ENCODE results near the gene MAP3K5. TPM values are rescaled to one million over a fixed set of nuclear protein-coding genes. Genes with fewer than 3 reads are reported as not detected.

Gene MAP3K5
- total RNA-seq, 2 experiments from 2014 or later, result 9.4 to 9.7 TPM

DNA sequence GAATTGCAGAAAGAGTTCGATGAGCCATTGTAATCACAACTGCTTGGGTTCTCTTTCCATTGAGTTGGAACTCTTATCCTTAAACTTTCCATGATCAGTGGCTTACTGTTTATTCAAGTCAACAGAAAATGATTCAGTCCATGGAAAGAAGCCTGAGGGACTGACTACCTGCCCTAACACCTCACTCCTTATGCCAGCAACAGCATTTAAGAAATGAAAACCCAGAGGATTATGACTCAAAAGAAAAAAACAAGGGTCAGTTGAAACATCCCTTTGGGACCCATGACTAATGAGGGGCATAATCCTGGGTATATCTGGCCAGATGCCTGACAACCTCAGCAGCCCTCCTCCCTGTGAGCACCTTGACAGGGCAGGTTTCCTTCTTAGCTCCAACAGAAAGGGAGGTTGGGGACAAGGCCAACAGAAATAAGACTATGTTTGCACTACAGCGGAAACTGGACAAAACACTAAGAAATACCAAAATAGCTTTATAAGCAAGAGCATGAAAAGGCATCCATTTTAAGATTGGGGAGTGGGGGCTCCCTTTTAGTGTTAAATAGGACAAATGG lies 106.7 kb downstream of the MAP3K5 start:
- no peak for DNase-seq
- Mint-ChIP-seq H3K4me1 (ENCODE audit: low read depth) (no peaks in the 10 kb centered on the region), H3K36me3 (ENCODE audit: low read depth) (peaks cover 14% of the 10 kb centered on the region), H3K4me3 (no peak overlapping the region), H3K27ac (no peak overlapping the region), H3K27me3 (ENCODE audit: low read depth) (no peaks in the 10 kb centered on the region), H3K9me3 (peaks cover 8% of the 10 kb centered on the region)
- CTCF ChIA-PET, result no interaction called here
- intact Hi-C loops (cut with micrococcal nuclease), result no loop called here

DNA sequence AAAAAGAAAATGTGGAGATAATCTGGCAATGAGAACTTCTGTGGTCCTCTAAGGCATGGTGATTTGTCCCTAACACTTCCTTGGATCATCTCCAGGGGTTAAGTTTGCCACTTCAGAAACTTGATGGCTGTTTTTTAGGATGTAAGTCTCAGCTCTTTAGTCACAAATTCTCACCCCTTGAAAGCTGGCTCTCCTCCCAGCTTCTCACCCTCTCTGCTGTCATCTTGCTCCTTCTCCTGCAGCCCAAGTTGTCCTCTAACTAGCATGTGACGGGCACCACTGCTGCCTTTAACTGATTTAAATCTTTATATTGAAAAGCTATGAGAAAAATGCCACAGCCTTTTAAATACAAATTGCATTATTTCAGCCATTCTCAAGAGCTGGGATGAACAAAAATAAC lies 107.8 kb downstream of the MAP3K5 start:
- DNase-seq, result no peak
- H3K36me3 Mint-ChIP-seq (ENCODE audit: low read depth), result peaks cover 13% of the 10 kb centered on the region
- no peaks in the 10 kb centered on the region for H3K4me1 Mint-ChIP-seq (ENCODE audit: low read depth)
- peaks cover 8% of the 10 kb centered on the region for H3K9me3 Mint-ChIP-seq
- H3K27ac Mint-ChIP-seq, result no peak overlapping the region
- CTCF ChIA-PET, result no interaction called here
- intact Hi-C loops (cut with micrococcal nuclease), result no loop called here
- H3K27me3 Mint-ChIP-seq (ENCODE audit: low read depth), result no peaks in the 10 kb centered on the region
- no peak overlapping the region for H3K4me3 Mint-ChIP-seq

DNA sequence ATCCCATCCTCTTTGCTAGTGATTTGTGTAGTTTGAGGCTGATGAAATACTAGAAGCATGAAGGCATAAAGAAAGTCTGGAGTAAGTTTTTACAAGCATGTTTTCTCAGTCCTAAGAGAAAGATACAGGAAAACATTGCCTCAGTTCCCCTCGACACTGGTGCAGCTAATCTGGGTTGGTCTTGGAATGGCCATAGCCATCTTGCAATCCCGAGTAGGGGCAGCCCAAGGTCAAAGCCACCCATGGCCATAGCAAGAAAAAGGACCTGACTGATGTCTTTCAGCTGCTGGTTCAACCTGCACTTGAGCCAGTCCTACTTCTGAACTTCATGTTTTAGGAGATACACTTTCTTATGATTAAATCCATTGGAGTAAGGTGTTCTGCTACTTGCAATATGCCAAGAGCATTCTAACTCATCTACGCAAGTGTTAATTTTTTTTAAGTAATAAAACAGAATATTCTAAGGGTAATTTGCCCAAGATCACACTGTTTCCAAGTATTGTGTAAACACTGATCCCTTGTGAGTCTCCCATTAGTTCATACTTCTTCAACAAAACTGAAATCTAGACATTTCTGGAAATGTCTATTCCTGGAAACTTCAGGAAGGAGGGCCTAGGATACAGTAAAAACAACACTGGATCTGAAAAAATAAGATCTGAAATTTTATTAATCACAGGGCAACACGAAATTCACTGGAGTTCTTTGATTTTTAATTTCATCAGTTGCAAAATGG lies 108.9 kb downstream of the MAP3K5 start:
- no peak for DNase-seq
- Mint-ChIP-seq H3K4me1 (ENCODE audit: low read depth) (no peaks in the 10 kb centered on the region), H3K36me3 (ENCODE audit: low read depth) (peaks cover 13% of the 10 kb centered on the region), H3K27me3 (ENCODE audit: low read depth) (no peaks in the 10 kb centered on the region), H3K9me3 (peaks cover 8% of the 10 kb centered on the region), H3K27ac (no peak overlapping the region), H3K4me3 (no peak overlapping the region)
- intact Hi-C loops (cut with micrococcal nuclease), result no loop called here
- CTCF ChIA-PET, result interaction anchor here (0.5 kb wide), 1 partner anchor 48 kb away, joined by 3 read pairs; no protein-coding TSS in a partner anchor

DNA sequence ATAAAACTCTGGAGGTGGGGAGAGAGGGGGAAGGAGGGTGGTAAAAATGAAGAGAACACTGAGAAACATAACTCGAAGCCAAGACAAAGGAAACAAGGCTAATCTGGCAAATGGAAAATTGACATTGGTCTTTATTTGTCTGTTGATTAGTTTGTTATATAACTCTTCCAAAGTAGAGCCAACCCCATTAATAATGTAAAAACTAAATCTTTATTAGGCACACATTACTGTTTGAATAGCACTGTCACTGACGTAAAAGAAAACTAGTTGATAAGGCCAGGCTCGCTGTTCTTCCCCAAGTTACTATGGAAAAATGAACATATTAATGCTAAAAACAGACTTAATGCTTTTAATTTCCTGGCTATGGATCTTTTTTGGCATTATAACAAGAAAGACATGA lies 110.0 kb downstream of the MAP3K5 start:
- Mint-ChIP-seq H3K4me3 (no peak overlapping the region), H3K27me3 (ENCODE audit: low read depth) (no peaks in the 10 kb centered on the region), H3K27ac (no peak overlapping the region), H3K4me1 (ENCODE audit: low read depth) (no peaks in the 10 kb centered on the region), H3K9me3 (peaks cover 2% of the 10 kb centered on the region), H3K36me3 (ENCODE audit: low read depth) (peaks cover 9% of the 10 kb centered on the region)
- intact Hi-C loops (cut with micrococcal nuclease), result no loop called here
- DNase-seq, result no peak
- CTCF ChIA-PET, result interaction anchor here (0.7 kb wide), 1 partner anchor 73 kb away, joined by 4 read pairs; no protein-coding TSS in a partner anchor

DNA sequence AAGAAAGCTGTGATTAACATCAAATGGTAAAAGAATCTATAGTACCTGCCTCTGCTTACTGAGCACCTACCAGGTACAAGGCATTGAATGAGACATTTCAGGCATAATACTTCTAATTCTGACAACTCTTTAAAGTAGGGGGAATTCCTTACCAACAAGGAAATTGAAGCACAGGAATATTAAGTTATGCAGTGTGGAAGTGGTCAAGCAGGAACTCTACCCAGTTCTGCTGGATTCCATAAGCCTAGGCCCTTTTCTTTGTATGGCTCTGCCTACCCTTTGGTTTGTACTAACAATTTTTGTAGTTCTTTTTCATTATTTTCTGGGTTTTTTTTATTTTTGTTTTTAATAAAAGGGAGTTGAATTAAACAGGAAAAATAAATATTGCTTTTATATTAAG lies 114.5 kb downstream of the MAP3K5 start:
- CTCF ChIA-PET, result no interaction called here
- DNase-seq, result no peak
- Mint-ChIP-seq H3K27me3 (ENCODE audit: low read depth) (no peaks in the 10 kb centered on the region), H3K36me3 (ENCODE audit: low read depth) (peaks cover 8% of the 10 kb centered on the region), H3K4me3 (no peak overlapping the region), H3K4me1 (ENCODE audit: low read depth) (no peaks in the 10 kb centered on the region), H3K9me3 (peaks cover 7% of the 10 kb centered on the region), H3K27ac (no peak overlapping the region)
- intact Hi-C loops (cut with micrococcal nuclease), result no loop called here

DNA sequence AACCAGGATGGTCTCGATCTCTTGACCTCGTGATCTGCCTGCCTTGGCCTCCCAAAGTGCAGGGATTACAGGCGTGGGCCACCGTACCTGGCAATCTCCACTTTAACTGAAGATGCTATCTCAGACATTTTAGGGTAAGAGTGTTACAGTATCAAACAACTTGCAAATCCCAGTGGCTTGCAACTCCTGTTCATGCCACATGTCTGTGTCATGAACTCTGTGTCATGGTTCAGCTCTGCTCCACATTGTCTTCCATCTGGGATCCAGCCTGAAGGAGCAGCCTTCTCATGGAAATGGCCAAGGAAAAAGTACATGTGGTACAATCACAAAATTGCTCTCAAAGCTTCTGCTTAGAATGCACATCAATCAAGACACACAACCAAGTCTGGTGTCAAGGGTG lies 114.9 kb downstream of the MAP3K5 start:
- Mint-ChIP-seq H3K4me1 (ENCODE audit: low read depth) (no peaks in the 10 kb centered on the region), H3K4me3 (no peak overlapping the region), H3K36me3 (ENCODE audit: low read depth) (peaks cover 8% of the 10 kb centered on the region), H3K27me3 (ENCODE audit: low read depth) (no peaks in the 10 kb centered on the region), H3K27ac (no peak overlapping the region), H3K9me3 (peaks cover 7% of the 10 kb centered on the region)
- CTCF ChIA-PET, result interaction anchor here (0.6 to 1.0 kb wide), 2 partner anchors 115 to 676 kb away, joined by 3 to 4 read pairs; partner anchors contain the start of gene MAP3K5
- intact Hi-C loops (cut with micrococcal nuclease), result no loop called here
- no peak for DNase-seq

DNA sequence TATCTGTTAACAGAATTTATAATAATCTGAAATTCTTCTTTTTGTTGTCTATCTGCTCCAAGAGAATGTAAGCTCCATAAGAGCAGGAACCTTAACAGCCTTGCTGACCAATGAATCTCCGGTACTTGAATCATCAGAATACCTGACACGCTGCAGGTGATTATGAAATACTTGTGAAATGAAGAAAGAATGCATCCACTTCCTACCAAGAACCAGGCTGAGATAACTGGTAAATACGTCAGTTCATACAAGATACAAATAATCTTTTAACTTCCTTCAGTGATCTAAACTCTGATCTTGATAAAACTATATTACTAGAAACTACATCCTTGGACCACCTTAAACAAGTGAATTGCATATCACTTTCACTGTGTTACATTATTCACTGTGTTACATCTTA lies 116.2 kb downstream of the MAP3K5 start:
- no peak for DNase-seq
- H3K9me3 Mint-ChIP-seq, result peaks cover 7% of the 10 kb centered on the region
- intact Hi-C loops (cut with micrococcal nuclease), result no loop called here
- no peak overlapping the region for H3K4me3 Mint-ChIP-seq
- H3K36me3 Mint-ChIP-seq (ENCODE audit: low read depth), result peaks cover 4% of the 10 kb centered on the region
- no peak overlapping the region for H3K27ac Mint-ChIP-seq
- no peaks in the 10 kb centered on the region for H3K4me1 Mint-ChIP-seq (ENCODE audit: low read depth)
- CTCF ChIA-PET, result interaction anchor here (1.0 kb wide), 1 partner anchor 116 kb away, joined by 4 read pairs; the partner anchor contains the start of gene MAP3K5
- no peaks in the 10 kb centered on the region for H3K27me3 Mint-ChIP-seq (ENCODE audit: low read depth)

DNA sequence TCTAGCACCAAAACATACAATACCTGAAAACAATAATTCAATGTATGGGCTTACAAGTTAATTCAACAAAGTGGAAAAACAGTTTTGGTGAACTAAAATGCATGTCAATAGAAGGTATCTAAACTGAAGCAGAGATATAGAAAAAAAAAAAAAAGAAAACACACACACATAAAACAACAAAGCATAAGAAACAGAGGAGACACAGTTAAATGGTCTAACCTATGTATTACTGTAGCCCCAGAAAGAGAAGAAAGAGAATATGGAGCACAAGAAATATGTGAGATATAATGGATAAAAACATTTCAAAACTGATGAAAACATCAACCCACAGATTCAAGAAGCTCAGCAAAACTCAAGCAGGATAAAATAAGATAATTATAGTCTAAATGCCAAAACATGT lies 118.7 kb downstream of the MAP3K5 start:
- Mint-ChIP-seq H3K4me3 (no peak overlapping the region), H3K27ac (no peak overlapping the region), H3K27me3 (ENCODE audit: low read depth) (no peaks in the 10 kb centered on the region), H3K9me3 (peaks cover 7% of the 10 kb centered on the region), H3K36me3 (ENCODE audit: low read depth) (peaks cover 6% of the 10 kb centered on the region), H3K4me1 (ENCODE audit: low read depth) (no peaks in the 10 kb centered on the region)
- DNase-seq, result no peak
- intact Hi-C loops (cut with micrococcal nuclease), result no loop called here
- CTCF ChIA-PET, result interaction anchor here (0.6 to 0.7 kb wide), 2 partner anchors 756 to 879 kb away, joined by 3 read pairs; no protein-coding TSS in a partner anchor

DNA sequence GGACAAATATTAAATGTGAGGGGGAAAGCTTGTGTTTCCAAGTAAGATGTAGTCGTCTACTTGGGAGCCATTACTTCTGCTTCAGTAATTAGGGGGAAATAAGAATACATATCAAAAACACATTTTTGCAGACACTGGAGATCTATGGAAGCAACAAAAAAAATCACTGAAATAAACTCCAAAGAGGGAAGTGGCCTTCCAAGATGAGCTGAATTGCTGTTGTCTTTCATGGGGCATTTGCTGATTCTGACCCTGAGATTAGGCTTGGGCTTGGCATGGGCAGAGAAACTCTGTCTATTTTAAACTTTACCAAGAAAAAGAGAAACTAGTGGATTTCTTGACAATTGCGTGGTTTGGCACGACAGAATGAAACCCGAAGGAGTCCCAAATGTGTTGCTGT lies 120.1 kb downstream of the MAP3K5 start:
- Mint-ChIP-seq H3K27ac (no peak overlapping the region), H3K36me3 (ENCODE audit: low read depth) (peaks cover 5% of the 10 kb centered on the region), H3K9me3 (peaks cover 7% of the 10 kb centered on the region), H3K4me3 (no peak overlapping the region), H3K4me1 (ENCODE audit: low read depth) (no peaks in the 10 kb centered on the region), H3K27me3 (ENCODE audit: low read depth) (no peaks in the 10 kb centered on the region)
- DNase-seq, result no peak
- CTCF ChIA-PET, result no interaction called here
- intact Hi-C loops (cut with micrococcal nuclease), result no loop called here

DNA sequence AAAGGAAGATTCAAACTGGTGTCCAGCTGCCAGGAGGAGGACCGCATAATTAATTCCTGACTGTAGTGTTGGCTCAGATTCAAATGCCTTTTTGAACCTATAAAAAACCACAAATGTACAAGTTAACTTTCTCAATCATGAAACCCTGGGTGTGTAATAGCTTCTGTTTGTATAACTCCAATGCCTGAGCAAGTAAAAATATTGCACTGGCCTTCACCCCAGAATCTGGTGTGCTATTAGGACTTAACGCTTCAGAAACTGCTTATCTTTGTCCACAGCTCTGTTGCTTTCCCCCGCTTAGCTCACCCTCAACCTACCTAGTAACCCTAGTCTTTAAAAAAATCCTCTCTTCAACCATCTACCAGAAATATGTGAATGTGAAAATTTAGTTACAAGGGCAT lies 123.0 kb downstream of the MAP3K5 start:
- Mint-ChIP-seq H3K9me3 (peaks cover 7% of the 10 kb centered on the region), H3K4me1 (ENCODE audit: low read depth) (no peaks in the 10 kb centered on the region), H3K27me3 (ENCODE audit: low read depth) (no peaks in the 10 kb centered on the region), H3K27ac (no peak overlapping the region), H3K4me3 (no peak overlapping the region), H3K36me3 (ENCODE audit: low read depth) (peaks cover 5% of the 10 kb centered on the region)
- intact Hi-C loops (cut with micrococcal nuclease), result no loop called here
- DNase-seq, result no peak
- CTCF ChIA-PET, result interaction anchor here (0.6 to 2.3 kb wide), 4 partner anchors 14 to 281 kb away, joined by 3 to 11 read pairs (median 5); partner anchors contain the start of gene MAP3K5

DNA sequence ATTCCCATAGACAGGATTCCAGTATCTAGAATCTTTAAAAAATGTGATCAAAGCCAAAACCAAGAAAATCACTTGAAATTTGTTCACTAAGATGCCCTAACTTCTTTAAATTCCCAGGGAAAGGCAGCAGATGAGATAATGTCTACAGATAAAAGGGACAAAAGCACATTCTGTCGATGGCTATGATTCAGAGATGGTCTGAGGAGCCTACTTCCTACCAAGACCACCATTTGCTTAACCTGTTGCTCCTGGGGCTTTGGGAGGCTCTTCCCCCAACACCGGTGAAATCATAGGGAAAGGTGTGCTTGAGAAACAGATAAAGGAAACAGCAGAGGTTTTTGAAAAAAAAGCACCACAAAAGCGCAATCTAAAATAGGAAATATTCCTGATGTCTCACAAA lies 123.7 kb downstream of the MAP3K5 start:
- no peak overlapping the region for H3K27ac Mint-ChIP-seq
- H3K27me3 Mint-ChIP-seq (ENCODE audit: low read depth), result no peaks in the 10 kb centered on the region
- peaks cover 5% of the 10 kb centered on the region for H3K9me3 Mint-ChIP-seq
- peaks cover 5% of the 10 kb centered on the region for H3K36me3 Mint-ChIP-seq (ENCODE audit: low read depth)
- intact Hi-C loops (cut with micrococcal nuclease), result no loop called here
- CTCF ChIA-PET, result interaction anchor here (1.7 to 2.3 kb wide), 2 partner anchors 24 to 124 kb away, joined by 7 to 11 read pairs; partner anchors contain the start of gene MAP3K5
- H3K4me3 Mint-ChIP-seq, result no peak overlapping the region
- DNase-seq, result no peak
- no peaks in the 10 kb centered on the region for H3K4me1 Mint-ChIP-seq (ENCODE audit: low read depth)

DNA sequence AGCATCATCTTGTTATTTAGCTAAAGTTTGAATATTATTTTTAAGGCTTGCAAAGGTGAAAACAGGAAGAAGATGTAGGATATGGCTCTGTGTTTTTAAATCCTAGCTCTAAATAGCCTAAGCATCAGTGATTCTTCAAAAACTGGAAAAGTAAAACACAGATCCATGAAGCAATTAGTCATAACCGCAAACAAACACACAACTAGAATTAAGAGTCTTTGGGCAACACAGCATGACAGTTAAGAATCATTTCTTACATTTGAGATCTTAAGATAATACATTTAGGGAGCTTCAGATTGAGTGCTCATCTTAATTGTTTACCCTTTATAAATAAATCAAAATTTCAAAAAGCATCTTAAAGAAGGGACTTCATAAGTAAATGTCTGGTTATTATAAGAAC lies 126.2 kb downstream of the MAP3K5 start:
- Mint-ChIP-seq H3K9me3 (no peaks in the 10 kb centered on the region), H3K4me1 (ENCODE audit: low read depth) (no peaks in the 10 kb centered on the region), H3K27me3 (ENCODE audit: low read depth) (no peaks in the 10 kb centered on the region), H3K4me3 (no peak overlapping the region), H3K36me3 (ENCODE audit: low read depth) (peaks cover 5% of the 10 kb centered on the region), H3K27ac (no peak overlapping the region)
- DNase-seq, result no peak
- intact Hi-C loops (cut with micrococcal nuclease), result no loop called here
- CTCF ChIA-PET, result interaction anchor here (0.8 kb wide), 1 partner anchor 127 kb away, joined by 3 read pairs; the partner anchor contains the start of gene MAP3K5
